Hepatic stellate cell (primary cell): Measurements from ENCODE around the gene RNU1-1.
"Not testable (repeated sequence)": the region's sequence is repeated elsewhere in the genome, so short reads cannot be mapped to it uniquely, and the experiment has no call there.

Experiments used
- DNase-seq: peaks from one replicate; pipeline ENCODE4 v3.0.0; 2011; ENCODE audit warnings: low spot score

RNU1-1 gene

DNA sequence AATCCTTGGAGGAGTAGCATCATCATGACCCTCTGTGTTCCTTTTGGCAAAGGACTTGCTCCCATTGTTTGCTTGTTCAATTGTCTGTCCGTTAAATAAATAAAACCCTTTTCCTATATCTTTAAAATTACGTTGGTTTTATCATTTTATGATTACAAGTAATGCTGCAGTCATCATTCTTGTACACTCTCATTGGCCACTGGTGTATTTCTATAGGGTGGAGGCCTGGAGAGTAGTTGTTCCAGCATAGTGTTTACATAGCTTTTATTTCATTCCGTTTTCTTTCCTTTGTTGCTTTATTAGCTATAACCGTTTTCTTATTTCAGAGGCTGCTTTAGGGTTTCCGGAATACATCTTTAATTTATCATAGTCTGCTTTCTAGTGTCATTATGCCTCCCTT lies 7.6 kb upstream of the RNU1-1 start:
- DNase-seq, result not testable (repeated sequence)

DNA sequence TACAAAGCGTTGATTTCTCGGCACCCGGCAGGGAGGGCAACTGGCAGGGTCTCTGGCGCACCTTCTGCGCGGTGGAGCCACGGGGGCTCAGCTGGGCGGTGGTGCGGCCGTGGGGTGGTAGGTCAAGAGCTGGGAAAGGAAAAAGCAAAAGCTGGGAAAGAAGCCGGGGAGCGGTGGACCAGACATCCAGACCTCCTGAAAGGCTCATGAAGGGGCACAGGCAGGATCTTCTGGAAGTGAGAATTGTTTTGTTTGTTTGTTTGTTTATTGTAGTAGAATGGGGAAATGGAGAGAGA lies 7.2 kb upstream of the RNU1-1 start:
- no peak for DNase-seq

DNA sequence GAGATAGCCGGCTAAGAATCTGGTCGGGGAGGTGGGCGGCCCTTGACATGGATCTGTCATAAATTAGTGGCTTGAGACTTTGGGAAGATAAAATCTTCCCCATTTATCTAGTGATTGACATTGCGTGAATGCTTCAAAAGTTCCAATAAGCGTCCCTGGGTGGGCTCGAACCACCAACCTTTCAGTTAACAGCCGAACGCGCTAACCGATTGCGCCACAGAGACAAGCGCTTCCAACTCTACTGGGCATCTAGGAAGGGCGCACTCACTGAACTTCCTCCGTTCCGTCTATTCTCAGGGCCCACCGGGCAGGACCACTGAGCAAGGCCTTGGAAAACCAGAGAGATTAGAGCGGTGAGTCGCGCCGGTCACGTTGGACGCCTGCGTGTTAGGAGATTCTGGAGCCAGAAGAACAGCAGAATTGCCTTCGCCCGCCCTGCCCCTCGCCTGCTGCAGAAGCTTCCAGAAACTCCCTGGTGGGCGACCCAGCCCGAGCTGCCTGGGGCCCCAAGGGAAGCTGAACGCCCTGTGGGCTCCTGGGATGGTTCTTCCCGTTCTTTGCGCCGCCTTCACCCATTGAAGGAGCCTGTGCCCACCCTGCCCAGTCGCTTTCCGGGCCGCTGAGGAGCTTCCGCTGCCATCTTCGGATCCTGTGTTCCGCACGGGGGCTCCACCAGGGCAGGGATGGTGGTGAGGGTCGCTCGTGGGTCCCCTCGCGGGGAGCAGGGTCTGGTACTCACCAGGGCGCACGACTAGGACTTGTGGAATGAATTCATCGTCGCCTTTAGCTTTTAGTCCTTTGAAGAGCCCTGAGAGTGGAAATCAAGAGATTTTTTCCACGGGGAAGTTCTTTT lies 6.6 kb upstream of the RNU1-1 start:
- not testable (repeated sequence) for DNase-seq

DNA sequence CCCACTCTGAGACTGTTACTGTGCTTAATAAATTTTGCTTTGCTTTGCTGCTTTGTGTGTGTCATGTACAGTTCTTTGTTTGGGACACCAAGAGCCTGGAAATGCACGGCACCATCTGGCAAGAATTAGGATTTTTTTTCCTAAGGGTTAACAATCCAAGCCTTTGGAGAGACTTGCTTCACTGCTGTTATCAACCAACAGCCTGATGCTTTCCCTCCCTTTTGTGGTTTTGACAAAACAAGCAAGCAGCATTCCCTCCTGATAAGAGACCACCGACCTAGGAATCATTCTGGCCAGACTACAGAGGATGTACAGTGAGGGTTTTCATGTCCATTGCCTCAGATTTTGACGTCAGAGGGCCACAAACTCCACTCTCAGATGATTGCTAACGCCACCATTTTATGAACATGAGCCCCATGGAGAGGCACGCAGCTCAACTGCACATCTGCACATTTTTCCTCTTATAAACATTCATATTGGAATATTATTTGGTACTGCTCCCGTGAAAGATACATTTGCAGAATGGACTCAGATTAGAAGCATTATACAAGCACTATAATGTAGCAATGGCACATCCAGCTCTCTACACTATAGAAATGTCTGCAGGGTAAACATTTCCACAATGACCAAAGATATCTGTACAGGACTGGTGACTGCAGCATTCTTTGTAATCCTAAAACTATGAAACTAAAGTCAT lies 5.3 kb upstream of the RNU1-1 start:
- DNase-seq, result not testable (repeated sequence)

DNA sequence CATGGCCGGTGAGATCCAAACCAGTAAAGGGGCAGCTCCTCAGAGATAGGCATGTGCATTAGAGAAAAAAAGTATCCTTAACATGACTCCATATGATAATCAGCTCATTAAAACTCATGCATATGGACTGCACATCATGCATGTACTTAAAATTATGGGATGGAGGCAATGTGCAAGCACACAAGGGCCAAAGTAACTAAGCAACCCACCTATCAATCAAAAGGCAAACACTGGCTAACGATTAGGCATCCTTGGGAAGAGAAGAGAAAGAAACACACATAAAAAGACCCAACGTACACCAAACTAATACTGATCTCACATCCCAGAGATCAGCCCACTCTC lies 4.8 kb upstream of the RNU1-1 start:
- DNase-seq, result not testable (repeated sequence)

DNA sequence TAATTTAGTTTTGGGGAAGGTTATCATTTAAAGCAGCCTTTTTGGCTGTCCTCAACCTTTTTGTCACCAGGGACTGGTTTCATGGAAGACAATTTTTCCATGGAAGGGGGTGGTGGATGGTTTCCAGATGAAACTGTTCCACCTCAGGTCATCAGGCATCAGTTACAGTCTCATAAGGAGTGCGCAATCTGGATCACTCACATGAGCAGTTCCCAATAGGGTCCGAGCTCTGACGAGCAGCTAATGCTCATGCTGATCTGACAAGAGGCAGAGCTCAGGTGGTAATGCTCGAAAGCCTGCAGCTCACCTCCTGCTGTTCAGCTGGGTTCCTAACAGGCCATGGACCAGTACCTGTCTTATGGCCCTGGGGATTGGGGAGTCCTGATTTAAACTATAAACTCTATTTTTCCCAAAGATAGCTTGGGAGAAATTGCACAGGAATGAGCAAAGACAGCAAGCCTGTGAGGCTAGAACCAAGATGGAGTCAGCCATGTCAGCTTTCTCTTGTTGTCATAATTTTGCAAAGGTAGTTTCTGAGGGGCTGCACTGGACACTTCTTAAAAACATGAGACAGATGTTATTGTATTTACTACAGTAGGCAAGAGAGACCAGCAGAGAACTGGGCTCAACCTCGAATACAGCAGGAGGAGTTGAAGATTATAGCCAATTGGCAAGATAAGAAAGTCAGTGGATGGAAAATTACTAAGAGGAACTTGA lies 2.8 kb upstream of the RNU1-1 start:
- DNase-seq, result not testable (repeated sequence)

DNA sequence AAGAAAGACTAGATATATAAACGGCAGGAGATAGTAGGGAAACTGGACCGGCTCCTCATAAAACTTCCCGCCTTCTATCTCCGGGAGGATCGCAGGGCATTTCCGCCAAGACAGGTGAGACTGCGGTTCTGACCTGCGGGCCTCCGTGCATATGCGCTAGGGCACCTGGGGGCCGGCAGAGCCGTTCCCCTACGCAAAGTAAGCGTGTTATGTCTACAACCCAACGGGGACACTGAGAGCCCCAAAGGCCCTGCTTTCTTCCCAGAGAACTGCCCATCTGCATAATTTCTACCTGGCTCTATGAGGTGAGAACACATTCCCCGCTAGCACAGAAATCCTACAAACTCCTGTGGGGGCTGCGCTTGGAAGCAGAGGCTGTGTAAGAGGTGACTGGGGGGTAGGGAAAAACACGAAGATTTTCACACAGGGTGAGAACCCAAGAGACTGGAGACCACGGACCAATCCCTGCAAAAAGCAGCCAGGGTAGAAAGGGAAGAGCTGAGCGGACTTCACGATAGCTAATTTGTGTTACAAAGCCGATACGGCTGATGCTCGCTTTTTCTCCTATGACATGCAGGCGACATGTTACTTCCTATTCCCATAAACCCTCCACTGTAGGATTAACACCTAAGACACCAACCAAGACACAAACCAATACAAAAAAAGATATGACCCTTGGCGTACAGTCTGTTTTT lies 526 bp downstream of the RNU1-1 start:
- peak; percentile 72 for DNase-seq

DNA sequence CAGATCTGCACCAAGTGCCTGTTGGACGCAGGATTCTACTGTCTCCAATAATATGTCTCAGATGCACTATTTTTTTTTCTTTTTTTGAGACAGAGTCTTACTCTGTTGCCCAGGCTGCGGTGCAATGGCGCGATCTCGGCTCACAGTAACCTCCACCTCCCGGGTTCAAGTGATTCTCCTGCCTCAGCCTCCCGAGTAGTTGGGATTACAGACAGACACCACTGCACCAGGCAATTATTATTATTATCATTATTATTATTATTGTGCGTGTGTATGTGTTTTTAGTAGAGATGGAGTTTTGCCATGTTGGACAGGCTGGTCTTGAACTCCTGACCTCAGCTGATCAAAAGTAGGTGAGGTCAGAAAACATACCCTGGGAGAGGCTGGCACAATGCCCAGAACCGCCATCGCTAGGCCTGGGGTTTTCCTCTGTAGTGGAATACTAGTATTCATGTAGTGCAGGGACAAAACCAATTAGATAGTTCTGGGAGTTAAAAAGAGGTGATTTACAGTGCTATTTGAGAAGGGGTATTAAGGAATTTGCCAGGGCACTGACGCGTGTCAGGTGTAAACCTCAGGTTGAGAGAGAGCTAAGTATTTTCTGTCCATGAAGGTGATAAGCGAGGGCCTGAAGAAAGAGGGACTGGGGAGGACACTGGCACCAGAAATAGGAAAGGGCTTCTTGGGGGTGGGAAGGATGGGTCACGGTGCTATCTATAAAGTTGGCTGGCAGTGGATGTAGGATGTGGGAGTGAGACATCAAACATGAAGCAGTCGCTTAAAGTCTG lies 1.3 kb downstream of the RNU1-1 start:
- not testable (repeated sequence) for DNase-seq

DNA sequence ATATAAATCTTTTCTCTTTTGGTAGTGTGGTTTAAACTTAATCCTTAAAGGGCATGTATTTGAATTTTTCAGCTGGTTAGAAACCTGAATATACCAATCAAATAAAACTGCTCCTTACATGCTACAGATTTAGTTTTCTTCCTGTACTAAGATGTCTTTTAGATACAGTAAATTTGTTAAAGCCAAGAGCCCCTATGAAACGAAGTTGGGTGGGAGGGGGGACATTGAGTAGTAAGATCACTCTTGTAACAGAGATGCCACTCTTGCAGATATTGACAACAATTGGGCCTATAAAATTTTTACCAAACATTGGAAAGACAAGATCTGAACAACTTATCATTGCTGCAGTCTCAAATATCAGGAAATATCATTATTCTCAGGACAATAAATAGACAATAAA lies 2.2 kb downstream of the RNU1-1 start:
- not testable (repeated sequence) for DNase-seq

DNA sequence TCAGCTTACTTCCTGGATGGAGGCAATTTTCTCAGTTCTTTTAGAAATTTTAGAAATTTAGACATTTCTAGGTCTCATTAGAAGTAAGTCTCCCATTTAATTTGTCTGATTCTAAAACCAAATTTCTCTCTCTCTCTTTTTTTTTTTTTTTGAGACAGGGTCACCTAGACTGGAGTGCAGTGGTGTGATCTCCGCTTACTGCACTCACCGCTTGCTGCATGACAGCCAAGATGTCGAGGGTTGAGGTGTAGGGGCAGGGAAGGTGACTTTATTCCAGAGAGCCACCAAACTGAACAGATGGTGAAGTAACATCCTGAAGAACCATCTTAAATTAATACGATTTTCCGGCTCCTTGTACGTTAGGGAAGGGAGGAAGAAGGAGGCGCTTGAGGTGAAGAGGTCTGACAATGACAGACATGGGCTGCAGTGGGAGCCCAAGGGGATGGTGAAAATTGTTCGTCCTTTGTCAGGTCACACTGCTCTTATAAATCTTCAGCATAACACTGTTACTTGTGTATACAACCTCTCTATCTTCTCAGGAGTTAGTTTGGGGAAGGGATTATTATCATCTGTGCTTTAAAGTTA lies 5.1 kb downstream of the RNU1-1 start:
- not testable (repeated sequence) for DNase-seq

DNA sequence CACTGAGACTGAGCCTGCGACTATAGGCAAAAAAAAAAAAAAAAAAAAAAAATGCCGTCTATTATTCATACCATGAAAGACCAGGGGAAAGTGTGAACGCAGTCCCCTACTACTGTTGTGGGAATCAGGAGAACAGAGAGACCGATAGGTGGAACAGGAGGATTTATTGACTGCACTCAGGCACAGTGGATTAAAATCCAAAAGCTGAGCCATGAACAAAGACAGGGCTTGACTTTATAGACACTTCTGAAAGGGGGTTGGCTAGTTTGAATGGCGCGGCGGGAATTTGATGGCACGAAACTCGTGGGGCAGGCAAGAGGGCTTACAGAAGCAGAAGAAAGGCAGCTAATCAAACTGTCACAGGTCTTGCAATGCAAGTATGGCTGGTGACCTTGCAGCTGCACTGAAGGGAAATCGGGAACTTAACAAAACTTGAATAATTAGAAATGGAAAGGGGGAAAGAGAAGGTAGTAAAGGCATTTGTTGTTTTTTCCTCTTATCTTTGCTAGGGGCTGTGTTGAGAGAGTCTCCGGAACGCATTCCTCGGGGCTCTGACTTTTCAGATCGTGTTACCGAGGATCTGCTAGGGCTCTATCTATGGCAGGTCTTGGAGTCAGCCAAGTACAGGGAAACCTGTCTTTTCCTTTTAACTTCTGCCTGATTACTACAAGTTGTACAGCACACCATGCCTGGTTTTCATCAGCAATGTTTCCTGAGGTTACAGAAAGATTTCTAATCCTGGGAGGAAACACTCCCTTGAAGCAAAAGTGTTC lies 7.5 kb downstream of the RNU1-1 start:
- DNase-seq, result not testable (repeated sequence)

DNA sequence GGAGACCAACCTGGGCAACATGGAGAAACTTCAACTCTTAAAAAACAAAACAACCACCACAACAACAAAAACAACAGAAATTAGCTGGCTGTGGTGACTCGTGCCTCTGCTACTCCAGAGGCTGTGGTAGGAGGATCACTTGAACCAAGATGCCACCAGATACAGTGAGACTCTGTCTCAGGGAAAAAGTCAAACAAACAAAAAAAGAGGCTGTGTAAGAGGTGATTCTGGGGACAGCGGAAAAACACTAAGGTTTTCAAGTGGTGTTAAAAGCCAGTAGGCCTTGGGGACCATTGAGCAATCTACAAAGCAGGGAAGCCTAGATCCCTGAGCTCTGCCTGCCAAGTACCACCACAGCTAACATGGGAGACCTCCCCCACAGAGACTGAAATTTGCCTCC lies 8.2 kb downstream of the RNU1-1 start:
- not testable (repeated sequence) for DNase-seq

DNA sequence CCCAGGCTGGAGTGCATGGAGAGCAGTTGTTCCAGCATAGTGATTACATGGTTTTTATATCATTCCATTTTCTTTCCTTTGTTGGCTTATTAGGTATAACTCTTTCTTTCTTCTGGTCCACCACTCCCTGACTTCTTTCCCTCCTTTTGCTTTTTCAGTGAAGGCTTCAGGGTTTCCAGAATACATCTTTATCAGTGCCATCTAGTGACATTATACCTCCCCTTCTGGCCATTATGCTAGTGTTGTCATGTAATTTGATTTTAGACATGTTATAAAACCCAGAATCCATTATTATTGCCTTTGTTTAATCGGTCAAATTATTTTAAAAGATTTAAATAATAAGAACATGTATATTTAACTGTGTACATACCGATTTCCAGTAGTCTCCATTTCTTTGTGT lies 10.6 kb downstream of the RNU1-1 start:
- DNase-seq, result no peak

DNA sequence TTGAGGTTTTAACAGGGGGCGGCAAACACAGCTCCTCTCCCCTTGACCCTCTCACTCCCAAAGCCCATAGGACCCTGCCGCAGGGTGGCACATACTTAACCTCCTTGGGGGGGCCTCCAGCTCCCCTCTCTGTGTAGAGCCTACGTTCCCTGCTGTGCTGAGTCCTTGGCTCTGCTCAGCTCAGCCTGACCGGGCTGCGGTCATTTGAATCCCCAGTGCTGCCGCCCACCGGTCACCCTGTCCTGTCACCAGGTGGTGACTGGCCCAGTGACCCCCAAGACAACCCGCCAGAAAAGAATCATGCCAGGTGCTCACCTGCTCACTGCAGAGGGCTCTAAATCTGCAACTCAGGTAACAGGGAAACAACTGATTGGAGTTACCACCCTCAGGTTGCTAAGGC lies 12.6 kb downstream of the RNU1-1 start:
- DNase-seq, result not testable (repeated sequence)

DNA sequence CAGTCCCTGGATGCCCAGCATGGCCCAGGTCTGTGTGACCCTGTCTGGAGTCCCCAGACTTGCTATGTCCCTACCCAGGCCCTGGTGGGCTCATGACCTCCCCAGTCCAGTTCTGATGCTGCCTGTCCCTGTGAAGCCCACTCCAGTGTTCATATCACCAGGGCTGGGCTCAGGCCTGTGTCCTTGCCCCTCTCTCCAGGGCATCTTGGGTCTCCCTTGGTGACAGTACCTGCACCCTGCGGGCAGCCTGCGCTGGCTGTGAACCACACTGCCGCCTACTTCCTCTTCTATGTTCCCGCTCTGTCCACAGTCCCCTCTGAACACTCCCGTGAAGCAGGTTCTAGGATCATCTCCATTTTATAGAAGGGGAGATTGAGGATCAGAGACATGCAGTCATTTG lies 13.1 kb downstream of the RNU1-1 start:
- not testable (repeated sequence) for DNase-seq

DNA sequence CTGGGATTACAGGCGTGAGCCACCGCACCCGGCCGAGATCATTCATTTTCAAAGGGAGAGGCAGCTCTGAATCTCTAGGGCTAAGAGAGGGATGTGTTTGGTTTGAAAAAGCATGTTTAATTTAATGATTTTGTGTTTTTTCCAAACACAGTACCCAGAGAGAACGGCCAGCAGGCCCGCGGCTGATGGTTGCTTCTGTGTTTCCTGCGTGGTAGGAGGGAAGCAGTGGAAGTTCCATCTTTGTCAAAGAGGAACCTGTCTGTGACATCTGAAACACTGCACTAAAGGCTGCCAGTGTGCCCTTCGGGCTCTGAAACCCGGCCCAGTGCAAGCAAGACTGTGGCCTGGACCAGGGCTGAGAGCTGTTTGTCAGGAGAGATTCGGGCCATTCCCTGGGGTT lies 13.6 kb downstream of the RNU1-1 start:
- not testable (repeated sequence) for DNase-seq

DNA sequence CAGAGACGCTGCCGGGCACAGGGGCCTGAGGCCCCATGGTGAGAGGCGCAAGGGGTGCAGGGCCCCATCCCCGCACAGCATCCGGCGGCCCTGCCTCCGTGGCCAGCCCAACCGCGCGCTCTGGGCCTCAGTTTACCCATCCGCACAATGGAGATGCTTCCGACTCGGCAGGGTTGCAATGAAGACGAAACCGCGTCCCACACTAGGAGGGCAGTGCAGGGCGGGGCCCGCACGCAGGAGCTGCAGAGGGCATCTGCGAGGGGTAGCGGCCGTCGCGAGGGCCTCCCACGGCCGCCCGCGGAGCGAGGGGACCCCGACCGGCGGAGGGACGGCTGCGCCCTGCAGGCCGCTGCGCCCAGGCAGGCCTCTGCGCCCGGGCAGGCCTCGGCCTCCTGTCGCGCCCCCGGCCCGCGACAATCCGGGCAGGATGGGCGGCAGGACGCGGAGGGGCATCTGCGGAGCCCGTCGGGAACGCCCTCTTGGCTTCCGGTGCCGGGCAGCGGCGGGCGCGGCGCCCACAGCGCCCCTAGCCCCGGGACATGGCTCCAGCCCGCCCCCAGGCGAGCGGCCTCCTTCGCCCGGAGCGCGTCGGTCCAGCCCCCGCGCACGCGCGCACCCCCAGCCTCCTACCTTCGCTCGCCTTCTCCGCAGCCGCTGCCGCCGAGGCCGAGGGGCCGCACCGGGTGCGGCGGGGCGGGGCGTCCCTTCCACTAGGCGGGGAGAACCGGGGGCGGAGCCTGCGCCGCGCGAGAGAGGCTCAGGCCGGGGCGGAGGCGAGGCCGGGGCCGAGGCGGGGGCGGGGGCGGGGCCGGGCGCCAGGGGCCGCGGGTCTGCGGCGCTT lies 15.3 kb downstream of the RNU1-1 start:
- peak; percentile 95 for DNase-seq

DNA sequence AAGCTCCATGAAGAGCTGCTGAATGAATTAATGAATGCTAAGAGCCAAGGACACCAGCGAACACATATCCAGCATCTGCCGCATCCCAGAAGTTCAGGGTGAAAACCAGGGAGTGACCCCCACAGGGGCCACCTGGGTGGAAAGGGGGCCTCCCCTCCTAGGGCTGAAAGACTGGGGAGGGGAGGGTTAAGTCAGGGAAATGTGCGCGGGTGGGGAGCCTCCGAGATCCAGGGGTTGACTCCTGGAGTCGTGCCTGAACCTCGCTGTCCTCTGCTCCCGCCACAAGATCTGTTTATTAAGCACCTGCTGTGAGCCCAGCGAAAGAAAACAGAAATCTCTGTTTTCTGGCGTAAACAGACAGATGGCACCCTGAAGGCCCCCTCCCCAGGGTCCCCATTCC lies 16.0 kb downstream of the RNU1-1 start:
- DNase-seq, result not testable (repeated sequence)

DNA sequence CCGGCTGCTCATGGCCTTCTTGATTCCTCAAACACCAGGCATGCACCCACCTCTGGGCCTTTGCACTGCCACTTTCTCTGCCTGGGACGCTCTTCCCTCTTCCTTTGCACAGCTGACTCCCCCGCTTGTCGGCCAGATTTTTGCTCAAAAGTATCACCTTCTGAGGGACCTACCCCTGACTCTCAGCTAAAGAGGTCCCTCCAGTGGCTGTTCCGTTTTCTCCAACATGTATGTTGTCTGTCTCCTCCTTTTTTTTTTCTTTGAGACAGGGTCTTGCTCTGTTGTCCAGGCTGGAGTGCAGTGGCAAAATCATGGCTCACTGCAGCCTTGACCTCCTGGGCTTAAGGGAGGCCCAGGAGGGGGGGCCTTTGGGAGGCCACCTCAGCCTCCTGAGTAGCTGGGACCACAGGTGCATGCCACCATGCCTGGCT lies 16.6 kb downstream of the RNU1-1 start:
- not testable (repeated sequence) for DNase-seq
